HG03039 (cell line): ENCODE results near the gene EPHB1.

ENCODE experiments used
- ATAC-seq: cut with Tn5 transposase; IDR thresholded peaks from one replicate; pipeline ENCODE4 v1.9.1; 2021; ENCODE audit warnings: mild to moderate bottlenecking, moderate library complexity; ENCODE audit not compliant: unreplicated experiment

The EPHB1 gene

GRCh38 chr3:135172191-135172869 is 377.3 kb downstream of the EPHB1 start:
- ATAC-seq: no peak

- ATAC-seq: no peak
Observed at GRCh38 chr3:135175728-135176277, 380.7 kb downstream of the EPHB1 start.

GRCh38 chr3:135176881-135177280 is 381.8 kb downstream of the EPHB1 start:
- ATAC-seq: no peak

- no peak for ATAC-seq
Observed at GRCh38 chr3:135178566-135178965, 383.5 kb downstream of the EPHB1 start.

GRCh38 chr3:135181408-135181807 is 386.3 kb downstream of the EPHB1 start:
- ATAC-seq: no peak

- no peak for ATAC-seq
Observed at GRCh38 chr3:135182364-135182998, 387.4 kb downstream of the EPHB1 start.

- ATAC-seq: no peak
Observed at GRCh38 chr3:135190658-135191057, 395.6 kb downstream of the EPHB1 start.

GRCh38 chr3:135191708-135192107 is 396.6 kb downstream of the EPHB1 start:
- no peak for ATAC-seq

- ATAC-seq: no peak
Observed at GRCh38 chr3:135192929-135193328, 397.9 kb downstream of the EPHB1 start.

- no peak for ATAC-seq
Observed at GRCh38 chr3:135197246-135197645, 402.2 kb downstream of the EPHB1 start.

GRCh38 chr3:135197856-135198255 is 402.8 kb downstream of the EPHB1 start:
- ATAC-seq: no peak

- ATAC-seq: no peak
Observed at GRCh38 chr3:135199137-135199536, 404.1 kb downstream of the EPHB1 start.

GRCh38 chr3:135203026-135203425 is 408.0 kb downstream of the EPHB1 start:
- no peak for ATAC-seq

- no peak for ATAC-seq
Observed at GRCh38 chr3:135213213-135213612, 418.2 kb downstream of the EPHB1 start.

- ATAC-seq: no peak
Observed at GRCh38 chr3:135213822-135214221, 418.8 kb downstream of the EPHB1 start.

- ATAC-seq: no peak
Observed at GRCh38 chr3:135214400-135214799, 419.3 kb downstream of the EPHB1 start.

- no peak for ATAC-seq
Observed at GRCh38 chr3:135215516-135215915, 420.5 kb downstream of the EPHB1 start.

GRCh38 chr3:135216659-135217058 is 421.6 kb downstream of the EPHB1 start:
- no peak for ATAC-seq

- ATAC-seq: no peak
Observed at GRCh38 chr3:135217730-135218129, 422.7 kb downstream of the EPHB1 start.

- ATAC-seq: no peak
Observed at GRCh38 chr3:135218304-135218703, 423.2 kb downstream of the EPHB1 start.

- no peak for ATAC-seq
Observed at GRCh38 chr3:135218782-135219181, 423.7 kb downstream of the EPHB1 start.

- no peak for ATAC-seq
Observed at GRCh38 chr3:135224815-135225362, 429.8 kb downstream of the EPHB1 start.
